Endothelial cell of umbilical vein (primary cell): ENCODE results near the gene EPS15. TPM values are rescaled to one million over a fixed set of nuclear protein-coding genes. Genes with fewer than 3 reads are reported as not detected.

Experiments used
- BruUV-seq: library from RNA; stranded (reverse); fragments of 400-500 nt; replicated peaks from 2 replicates; lab custom pipeline; 2021; lab: Mats Ljungman, UMichigan
- CTCF ChIA-PET: fragments of 300-600, 350-600 bp; sonication (Branson Sonifier 250); formaldehyde crosslinking; loops from one replicate; lab custom pipeline; 2021; ENCODE audit warnings: antibody characterized with exemption, inconsistent platforms; lab: Charles Lee
- POLR2A ChIA-PET: fragments of 300-600, 350-600 bp; sonication (Branson Sonifier 250); formaldehyde crosslinking; loops from one replicate; lab custom pipeline; 2021; ENCODE audit warnings: antibody characterized with exemption, inconsistent platforms; lab: Charles Lee
- DNase-seq: peaks from one replicate; pipeline ENCODE4 v3.0.0-alpha.2; 2011; ENCODE audit warnings: low read depth, low spot score
- FAIRE-seq: peaks from 2 replicates; lab custom pipeline; 2011; peaks lifted over from hg19 to GRCh38; lab: Jason Lieb, UNC
- H2AFZ ChIP-seq: 2 replicates; pipeline ENCODE4 v1.6.0; 2012; ENCODE audit warnings: low read depth, low read length, control low read depth, inconsistent platforms
- H3K27ac ChIP-seq: 2 replicates; pipeline ENCODE4 v1.5.1; 2011; ENCODE audit warnings: low read depth, mild to moderate bottlenecking, control low read depth, low read length, moderate library complexity; ENCODE audit not compliant: insufficient read depth
- H3K27me3 ChIP-seq, 2 experiments: 2 replicates each; pipeline versions ENCODE4 v1.6.0 to v1.6.1; 2011; ENCODE audit warnings: low read length in 2 of 2, mixed read lengths in 1 of 2; ENCODE audit not compliant: control insufficient read depth in 2 of 2, insufficient read depth in 2 of 2
- H3K36me3 ChIP-seq, 2 experiments: 2 replicates in 1 of 2; 3 replicates in 1 of 2; pipeline ENCODE4 v1.5.1; 2011; ENCODE audit warnings: low read length in 2 of 2, mild to moderate bottlenecking in 1 of 2, moderate library complexity in 1 of 2; ENCODE audit not compliant: control insufficient read depth in 2 of 2, insufficient read depth in 2 of 2; ENCODE audit errors: extremely low read depth in 1 of 2
- H3K4me1 ChIP-seq: 3 replicates; pipeline ENCODE4 v1.5.1; 2011; ENCODE audit warnings: mild to moderate bottlenecking, low read length; ENCODE audit not compliant: control insufficient read depth, insufficient read depth; ENCODE audit errors: extremely low read depth
- H3K4me2 ChIP-seq: 2 replicates; pipeline ENCODE4 v1.6.1; 2011; ENCODE audit warnings: low read length, control low read depth, mixed read lengths; ENCODE audit not compliant: insufficient read depth
- H3K4me3 ChIP-seq, 3 experiments: fragments of 200-600 bp in 1 of 3; sonication (generic), shearing (Covaris generic) in 1 of 3; replicated peaks in 1 of 3; 2 replicates each; pipeline ENCODE4 v1.5.1; 2011 to 2016; ENCODE audit warnings: control low read depth in 3 of 3, low read length in 3 of 3, mild to moderate bottlenecking in 2 of 3, inconsistent platforms in 1 of 3, low read depth in 1 of 3, moderate library complexity in 1 of 3; ENCODE audit not compliant: insufficient read depth in 1 of 3
- H3K79me2 ChIP-seq: 2 replicates; pipeline ENCODE4 v1.6.0; 2012; ENCODE audit warnings: low read length, inconsistent platforms; ENCODE audit not compliant: control insufficient read depth, insufficient read depth
- H3K9ac ChIP-seq: replicated peaks from 2 replicates; pipeline ENCODE3; 2011; ENCODE audit warnings: low read length, control low read depth; ENCODE audit not compliant: insufficient read depth; ENCODE audit errors: extremely low read depth
- H3K9me1 ChIP-seq: replicated peaks from 3 replicates; pipeline ENCODE4 v1.6.0; 2011; ENCODE audit warnings: mild to moderate bottlenecking, low read length; ENCODE audit not compliant: control insufficient read depth, insufficient read depth; ENCODE audit errors: extremely low read depth
- H3K9me3 ChIP-seq: replicated peaks from 2 replicates; pipeline ENCODE4 v1.5.1; 2012; ENCODE audit warnings: low read length, inconsistent platforms; ENCODE audit not compliant: control insufficient read depth, insufficient read depth
- H4K20me1 ChIP-seq: replicated peaks from 2 replicates; pipeline ENCODE3; 2011; ENCODE audit warnings: mild to moderate bottlenecking, low read length; ENCODE audit not compliant: control insufficient read depth, insufficient read depth; ENCODE audit errors: extremely low read depth
- EZH2 ChIP-seq: IDR thresholded peaks from 2 replicates; pipeline ENCODE4 v1.6.1; 2012; ENCODE audit warnings: borderline replicate concordance, low read depth, mild to moderate bottlenecking, moderate library complexity, low read length, inconsistent platforms; ENCODE audit not compliant: severe bottlenecking
- FOS ChIP-seq: IDR thresholded peaks from 2 replicates; pipeline ENCODE4 v1.6.1; 2011; ENCODE audit warnings: mild to moderate bottlenecking, low read length, moderate library complexity, borderline replicate concordance; ENCODE audit not compliant: insufficient read depth
- GATA2 ChIP-seq: IDR thresholded peaks from 2 replicates; pipeline ENCODE4 v1.7.0; 2011; ENCODE audit warnings: low read depth, mild to moderate bottlenecking, moderate library complexity, mixed read lengths, low read length; ENCODE audit not compliant: insufficient read length, insufficient read depth
- JUN ChIP-seq: IDR thresholded peaks from 2 replicates; pipeline ENCODE4 v1.6.1; 2011; ENCODE audit warnings: borderline replicate concordance, low read depth; ENCODE audit not compliant: insufficient read length, insufficient read depth
- MYC ChIP-seq: IDR thresholded peaks from one replicate; pipeline ENCODE4 v1.6.1; 2011; ENCODE audit warnings: mild to moderate bottlenecking, low read depth, low read length
- POLR2A ChIP-seq: IDR thresholded peaks from 2 replicates; pipeline ENCODE4 v1.6.1; 2012; ENCODE audit warnings: low read depth, mild to moderate bottlenecking, control low read depth, low read length
- POLR2AphosphoS5 ChIP-seq: IDR thresholded peaks from 2 replicates; pipeline ENCODE4 v1.6.1; 2012; ENCODE audit warnings: low read depth, mild to moderate bottlenecking, control low read depth, low read length, moderate library complexity; ENCODE audit not compliant: insufficient read depth
- dilution Hi-C: fragments of 300-500 bp; cut with MboI; formaldehyde crosslinking; loops from one replicate; pipeline ENCODE4 v1.15.0; 2019; ENCODE audit warnings: low sequenced_read_pairs; ENCODE audit not compliant: extremely low pct_ligation_motif_present
- intact Hi-C: fragments of 100-400 bp; cut with micrococcal nuclease; formaldehyde crosslinking; loops from one replicate; pipeline ENCODE4 v1.10.0; 2022
- polyA plus RNA-seq, 4 experiments: library from polyadenylated mRNA; depleted of rRNA in 3 of 4; stranded (reverse) in 3 of 4; unstranded in 1 of 4; fragments of >200 nt; gene quantifications; 2 replicates each; pipeline versions ENCODE4 v1.2.1 to v1.2.3, GENCODE V29; 2011 to 2012; ENCODE audit warnings: missing spikeins in 1 of 4
- total RNA-seq: library from RNA; stranded (reverse); gene quantifications from 2 replicates; pipeline ENCODE4 v1.2.3, GENCODE V29; 2021
- TF ChIP-seq, protein P1 (sequence below), 2 donors: IDR thresholded peaks; 1 replicate in 1 of 2; 2 replicates in 1 of 2; pipeline ENCODE4 v1.5.1; 2011; ENCODE audit warnings: low read length in 2 of 2, mild to moderate bottlenecking in 2 of 2, moderate library complexity in 2 of 2, control low read depth in 1 of 2, inconsistent platforms in 1 of 2, low read depth in 1 of 2; ENCODE audit not compliant: insufficient read depth in 1 of 2; ENCODE audit errors: extremely low read depth in 1 of 2
- TF ChIP-seq, protein P2 (sequence below): IDR thresholded peaks from 2 replicates; pipeline ENCODE4 v1.6.1; 2011; ENCODE audit not compliant: insufficient read depth, insufficient read length

Gene EPS15
- total and polyA plus RNA-seq, 2 donors (not counting 3 experiments of a cell fraction or from before 2014, with no cell fraction given), result 15.4 to 44.8 TPM

DNA sequence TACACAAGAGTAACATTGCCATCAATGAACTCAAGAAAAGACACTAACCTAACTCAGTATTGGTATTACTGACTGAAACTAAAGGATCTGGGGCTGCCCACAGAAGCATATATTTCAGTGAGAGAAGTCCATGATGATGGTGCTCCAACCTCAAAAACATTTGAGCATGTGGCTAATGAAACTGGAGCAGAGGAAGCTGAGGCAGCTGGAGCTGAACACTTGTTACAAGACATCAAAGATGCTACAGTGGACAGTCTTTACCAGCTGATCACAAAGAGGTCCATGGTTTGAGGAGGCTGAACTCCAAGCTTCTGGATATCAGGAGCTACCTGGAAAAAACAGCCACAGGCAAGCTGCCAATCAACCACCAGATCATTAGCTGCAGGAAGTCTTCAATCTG, 146.5 kb downstream of the EPS15 start:
- H3K9ac ChIP-seq, result no peak overlapping the region
- no peak overlapping the region for H3K27ac ChIP-seq
- no peaks in the 10 kb centered on the region for H3K79me2 ChIP-seq
- intact Hi-C loops (no loop called here), dilution Hi-C loops (no loop called here)
- no peaks in the 10 kb centered on the region for H3K36me3 ChIP-seq
- POLR2A ChIA-PET, result no interaction called here
- FAIRE-seq, result no peak
- CTCF ChIA-PET, result interaction anchor here (0.7 to 1.3 kb wide), 3 partner anchors 9 to 25 kb away, joined by 3 to 4 read pairs (median 3); no protein-coding TSS in a partner anchor
- TF ChIP-seq, protein P1, sequence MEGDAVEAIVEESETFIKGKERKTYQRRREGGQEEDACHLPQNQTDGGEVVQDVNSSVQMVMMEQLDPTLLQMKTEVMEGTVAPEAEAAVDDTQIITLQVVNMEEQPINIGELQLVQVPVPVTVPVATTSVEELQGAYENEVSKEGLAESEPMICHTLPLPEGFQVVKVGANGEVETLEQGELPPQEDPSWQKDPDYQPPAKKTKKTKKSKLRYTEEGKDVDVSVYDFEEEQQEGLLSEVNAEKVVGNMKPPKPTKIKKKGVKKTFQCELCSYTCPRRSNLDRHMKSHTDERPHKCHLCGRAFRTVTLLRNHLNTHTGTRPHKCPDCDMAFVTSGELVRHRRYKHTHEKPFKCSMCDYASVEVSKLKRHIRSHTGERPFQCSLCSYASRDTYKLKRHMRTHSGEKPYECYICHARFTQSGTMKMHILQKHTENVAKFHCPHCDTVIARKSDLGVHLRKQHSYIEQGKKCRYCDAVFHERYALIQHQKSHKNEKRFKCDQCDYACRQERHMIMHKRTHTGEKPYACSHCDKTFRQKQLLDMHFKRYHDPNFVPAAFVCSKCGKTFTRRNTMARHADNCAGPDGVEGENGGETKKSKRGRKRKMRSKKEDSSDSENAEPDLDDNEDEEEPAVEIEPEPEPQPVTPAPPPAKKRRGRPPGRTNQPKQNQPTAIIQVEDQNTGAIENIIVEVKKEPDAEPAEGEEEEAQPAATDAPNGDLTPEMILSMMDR (IDR thresholded peaks at IDR 0.05; ENCODE audit: extremely low read depth in 1 of 2, insufficient read depth in 1 of 2, low read depth in 1 of 2, low read length in 2 of 2), result no peak
- no peak for TF ChIP-seq FOS
- TF ChIP-seq POLR2AphosphoS5, result no peak
- TF ChIP-seq JUN, result no peak
- TF ChIP-seq, protein P2, sequence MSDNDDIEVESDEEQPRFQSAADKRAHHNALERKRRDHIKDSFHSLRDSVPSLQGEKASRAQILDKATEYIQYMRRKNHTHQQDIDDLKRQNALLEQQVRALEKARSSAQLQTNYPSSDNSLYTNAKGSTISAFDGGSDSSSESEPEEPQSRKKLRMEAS, result no peak
- TF ChIP-seq POLR2A, result no peak
- no peak for TF ChIP-seq MYC
- no peak for TF ChIP-seq GATA2
- no peak for TF ChIP-seq EZH2
- BruUV-seq, result no TSS peak
- no peaks in the 10 kb centered on the region for H3K4me1 ChIP-seq
- no peaks in the 10 kb centered on the region for H3K27me3 ChIP-seq
- DNase-seq, result no peak
- H3K9me3 ChIP-seq, result no peaks in the 10 kb centered on the region
- no peak overlapping the region for H3K4me2 ChIP-seq
- no peaks in the 10 kb centered on the region for H3K9me1 ChIP-seq
- no peaks in the 10 kb centered on the region for H4K20me1 ChIP-seq
- no peak overlapping the region for H2AFZ ChIP-seq
- no peak overlapping the region for H3K4me3 ChIP-seq
